MM.1S (cell line): ENCODE measurements around the gene GSG1L2.

ENCODE experiments used
- CTCF ChIP-seq: fragments of 300-600 bp; sonication (generic); IDR thresholded peaks from 2 replicates; pipeline ENCODE4 v1.5.1; 2016; ENCODE audit warnings: antibody characterized with exemption, low read length, mixed read lengths
- EZH2 ChIP-seq: fragments of 300-600 bp; sonication (generic); optimal IDR thresholded peaks from 2 replicates; pipeline ENCODE3; 2017; ENCODE audit warnings: low read depth, mild to moderate bottlenecking, antibody characterized with exemption, low read length, mixed read lengths
- EZH2phosphoT487 ChIP-seq: fragments of 300-600 bp; sonication (generic); IDR thresholded peaks from 2 replicates; pipeline ENCODE4 v1.6.1; 2018; ENCODE audit warnings: antibody characterized with exemption, low read length

- no peak for TF ChIP-seq CTCF
- TF ChIP-seq EZH2 = no peak
- TF ChIP-seq EZH2phosphoT487 = no peak
Observed at GRCh38 chr17:9765322-9765721, 56.6 kb downstream of the GSG1L2 start.
